Stomach (tissue), 4 donors: Measurements from ENCODE around the gene RAD9A.

ENCODE experiments used
- EP300 ChIP-seq: sonication (generic); formaldehyde crosslinking; IDR thresholded peaks from one replicate; pipeline ENCODE4 v1.6.1; 2017; ENCODE audit warnings: antibody characterized with exemption
- POLR2AphosphoS5 ChIP-seq, 3 donors: sonication (generic); formaldehyde crosslinking; IDR thresholded peaks; one replicate each; pipeline ENCODE4 v1.6.1; 2016; ENCODE audit warnings: antibody characterized with exemption in 3 of 3

- TF ChIP-seq POLR2AphosphoS5 (IDR thresholded peaks at IDR 0.05) = no peak
- TF ChIP-seq EP300 = no peak
These were observed 16.8 kb downstream of the RAD9A start for GRCh38 chr11:67408437-67409200.
